Stimulated activated CD4-positive, alpha-beta T cell treated with anti-CD3 and anti-CD28 coated beads, Interleukin-12 subunit alpha, Interleukin-12 subunit beta, amount 100 ng/mL, for 4 hours (primary cell): ENCODE data around the gene NDUFAF4.

Source experiments
- DNase-seq: peaks from one replicate; pipeline ENCODE4 v3.0.0-alpha.2; 2020

Gene NDUFAF4

DNA sequence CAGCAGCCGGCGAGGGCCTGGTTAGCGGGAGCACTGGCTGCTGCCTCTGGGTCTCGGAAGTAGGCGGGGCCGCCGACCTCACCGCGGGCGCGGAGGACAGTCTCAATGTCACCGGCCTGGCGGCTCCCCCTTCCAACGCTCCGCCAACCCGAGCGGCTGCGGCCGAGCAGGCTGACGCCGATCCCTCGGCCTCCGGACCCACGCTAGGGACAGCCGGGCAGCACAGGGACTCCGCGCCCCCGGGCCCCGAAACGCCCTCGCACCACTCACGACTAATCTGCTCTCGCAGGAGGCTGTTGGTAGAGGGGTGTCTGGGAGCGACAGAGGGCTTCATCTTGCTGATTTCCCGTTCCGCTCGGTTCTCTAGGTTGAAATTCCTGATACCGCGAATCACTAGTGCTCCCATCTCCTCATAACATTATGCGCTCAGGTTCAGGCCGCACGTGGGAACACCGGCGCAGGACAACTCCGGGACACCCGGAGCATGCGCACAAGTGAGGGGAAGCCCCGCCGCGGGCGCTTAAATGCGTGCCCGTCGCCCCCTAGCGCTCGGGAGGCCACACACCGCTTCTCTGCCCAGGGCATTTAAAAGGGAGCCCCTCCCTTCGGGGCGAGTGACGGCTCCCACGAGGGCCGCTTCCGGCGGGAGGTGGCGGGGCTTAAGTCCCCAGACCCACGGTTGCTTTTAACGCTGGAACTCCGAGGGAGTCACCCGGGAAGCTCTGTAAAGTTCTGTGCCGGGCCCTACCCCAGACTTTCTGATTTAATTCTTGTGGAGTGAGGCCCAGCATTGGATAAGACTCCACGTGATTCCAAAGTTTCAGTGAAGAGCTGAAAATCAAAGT is at the start of gene NDUFAF4:
TSS of gene NDUFAF4 (minus strand) at position 496 of the 845 bp plus-strand sequence. CDS start at position 406, 90 bp downstream.
- DNase-seq: peak; percentile 95

GRCh38 chr6:96947055-96947454 is 49.4 kb upstream of the NDUFAF4 start:
- DNase-seq: no peak

DNA sequence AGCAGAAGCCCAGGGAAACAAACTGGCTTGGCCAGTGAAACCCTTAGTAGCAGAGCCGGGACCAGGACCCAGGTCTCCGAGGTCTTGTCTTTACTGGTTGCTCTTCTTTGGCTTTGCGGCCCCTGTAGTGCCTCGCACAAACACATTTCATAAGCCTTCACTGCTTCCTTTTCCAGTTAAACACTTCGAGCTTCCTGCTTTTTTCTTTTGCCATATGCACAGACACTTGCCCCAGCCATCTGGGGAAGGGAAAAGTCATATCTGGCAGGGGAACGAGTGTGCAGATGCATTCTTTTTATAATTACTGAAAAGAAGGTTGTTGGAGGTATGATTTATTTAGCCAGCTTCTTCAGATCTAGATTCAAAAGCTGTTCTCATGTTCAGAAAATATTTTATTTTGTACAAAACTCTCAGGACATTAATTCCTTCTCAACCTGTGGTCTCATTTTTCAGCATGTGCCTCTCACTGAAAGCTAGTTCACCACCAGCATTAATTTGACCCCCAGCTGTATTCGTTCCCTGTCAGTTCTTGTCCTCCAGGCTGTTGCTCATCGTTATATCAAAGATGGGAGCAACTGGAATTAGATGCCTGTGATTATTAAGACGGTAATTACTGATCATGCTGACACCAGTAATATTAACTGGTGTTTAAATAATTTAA is 46.0 kb upstream of the NDUFAF4 start:
- DNase-seq: no peak

GRCh38 chr6:96942676-96943075 is 45.0 kb upstream of the NDUFAF4 start:
- no peak for DNase-seq

GRCh38 chr6:96940322-96940721 is 42.6 kb upstream of the NDUFAF4 start:
- DNase-seq: no peak

DNA sequence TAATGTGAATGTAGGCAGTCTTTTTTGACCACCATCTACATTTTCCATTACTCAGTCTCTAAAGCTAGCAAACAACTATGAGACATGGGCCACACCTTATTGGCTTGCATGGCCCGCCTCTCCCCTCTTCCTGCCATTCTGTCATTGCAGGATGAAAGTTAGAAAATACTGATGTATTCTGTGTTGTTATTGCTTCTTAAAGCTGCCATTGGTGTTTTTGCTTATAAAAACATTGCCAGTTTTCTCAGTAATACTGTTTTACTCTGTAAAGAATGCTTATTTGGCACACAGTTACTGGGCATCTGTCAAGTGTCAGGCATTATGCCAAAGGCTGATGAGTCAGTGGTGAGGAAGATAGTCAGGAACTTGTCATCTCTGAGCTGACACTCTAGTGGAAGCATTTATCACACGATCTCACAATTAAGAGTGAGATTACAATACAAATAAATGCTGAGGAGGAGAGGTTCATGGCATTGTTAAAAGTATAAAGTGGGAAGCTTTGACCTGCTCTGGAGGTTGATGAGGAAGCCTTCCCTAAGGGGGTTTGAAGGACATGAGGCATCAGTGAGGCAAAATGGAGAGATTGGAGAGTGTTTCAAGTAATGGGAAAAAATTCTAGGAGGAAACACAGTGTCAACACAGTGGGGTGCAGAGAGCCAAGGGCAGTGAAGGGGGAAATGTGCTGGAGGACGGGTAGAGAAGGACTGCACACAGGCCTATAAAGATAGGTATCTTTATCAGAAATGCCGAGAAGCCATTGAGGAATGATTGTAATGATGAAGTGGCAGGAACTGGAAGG is 41.5 kb upstream of the NDUFAF4 start:
- no peak for DNase-seq

GRCh38 chr6:96934087-96934486 is 36.4 kb upstream of the NDUFAF4 start:
- no peak for DNase-seq

- DNase-seq: no peak
These were observed 33.5 kb upstream of the NDUFAF4 start for GRCh38 chr6:96931198-96931597.

DNA sequence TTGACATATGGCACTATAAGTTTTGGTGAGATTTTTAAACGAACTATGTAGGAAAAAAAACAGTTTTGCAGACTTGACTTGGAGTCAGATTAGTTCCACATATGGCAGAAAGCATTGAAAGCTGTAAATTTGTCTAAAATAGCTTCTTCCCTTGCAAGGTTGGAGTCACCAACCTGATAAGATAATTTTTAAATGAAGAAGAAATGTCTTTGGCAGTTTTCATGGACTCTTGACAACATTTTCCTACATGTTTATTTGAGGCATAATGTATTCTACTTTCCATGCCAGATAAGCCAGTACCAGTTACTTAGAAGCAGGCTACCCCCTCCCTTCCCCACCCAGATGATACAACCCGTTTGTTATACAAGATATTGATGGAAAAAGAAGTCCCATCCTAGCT is 32.0 kb upstream of the NDUFAF4 start:
- DNase-seq: no peak

DNA sequence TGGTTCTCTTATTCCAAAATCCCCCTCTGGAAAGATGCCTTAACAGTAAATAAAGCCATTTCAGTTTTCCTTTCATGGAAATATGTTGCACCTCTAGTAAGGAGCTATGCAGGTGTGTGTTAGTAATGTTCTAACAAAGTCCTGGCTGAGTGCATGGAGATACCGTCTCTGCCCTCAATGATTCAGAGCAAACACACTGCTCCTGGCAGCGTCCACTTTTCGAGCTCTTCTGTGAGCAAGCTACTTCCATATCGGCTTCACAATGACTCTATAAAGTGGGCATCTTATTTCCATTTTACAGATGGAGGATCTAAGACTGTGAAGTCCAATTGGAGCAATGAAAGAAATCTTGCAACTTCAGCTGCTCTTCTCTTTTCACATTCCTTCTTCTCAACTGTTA is 30.0 kb upstream of the NDUFAF4 start:
- DNase-seq: no peak

DNA sequence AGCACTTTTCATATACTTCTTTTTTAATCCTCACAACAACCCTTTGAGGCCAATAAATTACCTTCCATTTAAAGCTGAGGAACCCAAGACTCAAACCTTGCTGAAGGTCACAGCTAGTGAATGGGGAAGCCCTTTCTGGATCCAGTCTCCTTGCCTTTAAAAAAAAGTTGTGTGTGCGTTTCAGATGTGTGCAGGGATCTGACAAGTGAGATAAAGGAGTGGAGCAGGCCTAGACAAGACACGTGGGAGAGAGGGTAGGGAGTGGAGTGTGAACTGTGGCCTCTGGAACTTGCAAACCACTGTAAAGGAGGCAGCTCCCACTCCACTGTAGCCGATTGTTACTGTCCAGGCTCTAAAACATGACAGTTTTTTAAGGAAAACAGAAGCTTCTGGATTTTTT is 28.7 kb upstream of the NDUFAF4 start:
- DNase-seq: no peak

GRCh38 chr6:96925290-96925687 is 27.6 kb upstream of the NDUFAF4 start:
- no peak for DNase-seq

GRCh38 chr6:96923871-96924493 is 26.3 kb upstream of the NDUFAF4 start:
- no peak for DNase-seq

DNA sequence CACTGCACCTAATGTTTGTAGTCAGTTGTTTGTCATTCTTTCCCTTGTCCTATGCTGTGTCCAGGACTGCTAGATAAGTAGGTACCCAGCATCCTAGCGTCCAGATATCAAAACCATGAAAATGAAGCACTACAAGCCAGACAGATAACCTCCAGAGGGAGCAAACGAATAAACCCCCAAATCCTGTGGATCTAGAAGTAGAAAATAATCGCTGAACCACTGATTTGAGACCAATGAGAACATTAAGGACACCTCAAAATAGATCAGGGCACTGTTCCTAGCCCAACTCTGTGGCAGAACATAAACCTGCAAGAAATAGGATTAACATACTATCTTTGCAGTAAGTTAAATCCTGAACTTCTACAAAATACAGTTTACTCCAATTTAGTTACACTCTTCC is 25.7 kb upstream of the NDUFAF4 start:
- DNase-seq: no peak

DNA sequence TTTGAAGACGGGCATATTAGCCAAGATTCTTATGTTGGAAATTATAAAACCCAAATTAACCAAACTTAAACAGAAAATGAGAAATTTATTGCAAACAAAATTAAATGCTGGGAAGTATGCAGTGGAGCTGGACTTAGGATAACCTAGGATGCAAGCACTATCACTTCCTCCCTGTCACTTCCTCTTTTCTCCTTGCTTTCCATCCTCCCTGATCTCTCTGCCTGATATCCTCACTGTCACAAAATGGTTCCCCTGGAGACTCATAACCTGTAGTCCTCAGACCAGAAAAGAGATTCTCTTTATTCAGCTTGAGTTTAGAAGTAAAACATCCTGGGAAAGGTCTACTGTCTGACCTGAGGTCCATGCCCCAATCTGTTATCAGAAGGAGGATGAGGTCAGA is 19.4 kb upstream of the NDUFAF4 start:
- no peak for DNase-seq

- no peak for DNase-seq
These were observed 15.9 kb upstream of the NDUFAF4 start for GRCh38 chr6:96913621-96914020.

DNA sequence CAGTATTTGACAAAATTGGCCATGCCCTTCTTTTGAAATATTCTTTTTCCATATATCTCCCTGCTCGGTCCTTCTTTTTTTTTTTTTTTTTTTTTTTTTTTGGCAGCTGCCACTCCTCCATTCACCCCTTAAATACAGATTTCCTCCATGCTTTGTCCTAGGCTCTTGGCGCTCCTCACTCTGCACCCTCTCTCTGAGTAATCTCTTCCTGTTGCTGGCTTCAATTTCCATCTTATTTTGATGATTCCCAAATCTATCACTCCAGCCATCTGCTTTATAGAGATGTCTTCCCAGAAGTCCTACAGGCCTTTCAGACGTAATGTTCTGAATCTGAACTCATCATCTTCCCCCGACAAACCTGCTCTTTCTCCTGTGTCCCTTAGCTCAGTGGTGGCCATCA is 14.1 kb upstream of the NDUFAF4 start:
- no peak for DNase-seq

GRCh38 chr6:96911171-96911570 is 13.5 kb upstream of the NDUFAF4 start:
- no peak for DNase-seq

- DNase-seq: no peak
These were observed 12.1 kb upstream of the NDUFAF4 start for GRCh38 chr6:96909811-96910210.

DNA sequence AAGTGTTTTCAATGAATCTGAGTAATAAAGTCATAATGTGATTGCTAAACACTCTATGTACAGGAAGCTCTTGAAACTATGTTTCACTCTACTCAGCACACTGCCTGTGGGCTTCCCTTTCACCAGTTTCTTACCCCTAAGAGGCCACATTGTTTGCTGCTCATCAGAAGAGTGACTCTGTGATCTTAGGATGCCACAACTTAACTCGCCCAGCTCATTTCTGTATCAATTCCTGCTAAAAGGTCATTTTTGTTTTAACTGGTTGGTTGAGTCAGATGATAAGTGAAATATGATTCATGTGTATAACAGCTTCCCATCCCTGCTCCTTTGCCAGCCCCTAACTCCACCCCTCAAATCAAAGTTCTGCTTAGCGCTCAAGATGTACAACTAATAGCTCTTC is 9.8 kb upstream of the NDUFAF4 start:
- no peak for DNase-seq

DNA sequence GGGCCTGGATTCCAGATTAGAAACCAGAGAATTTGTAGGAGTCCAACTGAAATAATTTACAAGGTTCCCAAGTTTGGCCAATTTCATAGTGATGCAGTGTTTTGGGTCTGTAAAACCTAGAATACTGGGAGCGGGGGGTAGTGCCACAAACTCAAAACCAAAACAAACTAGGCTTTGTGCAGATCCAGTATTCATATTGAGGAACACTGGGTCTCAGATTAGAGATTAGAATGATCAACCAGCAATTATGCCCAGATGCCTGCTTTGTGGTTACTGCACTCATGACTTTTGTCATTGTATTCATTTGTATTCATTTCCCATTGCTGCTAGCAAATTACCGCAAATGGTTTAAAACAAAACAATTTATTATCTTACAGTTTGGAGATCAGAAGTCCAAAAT is 3.2 kb upstream of the NDUFAF4 start:
- no peak for DNase-seq

- no peak for DNase-seq
These were observed 1.8 kb upstream of the NDUFAF4 start for GRCh38 chr6:96899451-96899998.

GRCh38 chr6:96899019-96899418 is 1.3 kb upstream of the NDUFAF4 start:
- DNase-seq: no peak
